RWPE2 (cell line): ENCODE measurements around the gene CINP.

Experiments
- ATAC-seq: fragments of 200-7000 bp; cut with Tn5 transposase; 3 replicates; pipeline ENCODE4 v1.9.1; 2021; ENCODE audit warnings: low read depth
- DNase-seq: peaks from one replicate; pipeline ENCODE4 v3.0.0-alpha.2; 2020; ENCODE audit warnings: low spot score
- H3K27ac ChIP-seq: fragments of 450-650 bp; 2 replicates; pipeline ENCODE4 v1.5.1; 2017; ENCODE audit warnings: mild to moderate bottlenecking; ENCODE audit not compliant: poor library complexity, severe bottlenecking
- H3K27me3 ChIP-seq: fragments of 250-450 bp; sonication (Bioruptor Pico); 2 replicates; pipeline ENCODE4 v1.5.1; 2021; ENCODE audit warnings: mild to moderate bottlenecking, moderate library complexity; ENCODE audit not compliant: insufficient read depth, poor library complexity, severe bottlenecking
- H3K36me3 ChIP-seq: fragments of 250-450 bp; sonication (Bioruptor Pico); 2 replicates; pipeline ENCODE4 v1.5.1; 2020; ENCODE audit warnings: low read depth, mild to moderate bottlenecking, moderate library complexity
- H3K4me1 ChIP-seq: fragments of 250-450 bp; sonication (Bioruptor Pico); 2 replicates; pipeline ENCODE4 v1.5.1; 2021; ENCODE audit warnings: mild to moderate bottlenecking, moderate library complexity; ENCODE audit not compliant: insufficient read depth, poor library complexity, severe bottlenecking
- H3K4me3 ChIP-seq: fragments of 250-450 bp; sonication (Bioruptor Pico); 2 replicates; pipeline ENCODE4 v1.5.1; 2021; ENCODE audit warnings: mild to moderate bottlenecking, moderate library complexity; ENCODE audit not compliant: severe bottlenecking
- H3K9me3 ChIP-seq: fragments of 250-450 bp; sonication (Bioruptor Pico); 2 replicates; pipeline ENCODE4 v1.5.1; 2021; ENCODE audit warnings: mild to moderate bottlenecking, moderate library complexity; ENCODE audit not compliant: severe bottlenecking
- CTCF ChIP-seq: fragments of 450-650 bp; IDR thresholded peaks from one replicate; pipeline ENCODE4 v1.5.1; 2017; ENCODE audit warnings: mild to moderate bottlenecking, moderate library complexity; ENCODE audit not compliant: poor library complexity, severe bottlenecking

CINP gene

GRCh38 chr14:102378830-102379229, 16.1 kb upstream of the CINP start:
- no peaks in the 10 kb centered on the region for H3K27me3 ChIP-seq
- H3K4me3 ChIP-seq, result no peak overlapping the region
- H3K36me3 ChIP-seq, result peaks cover 39% of the 10 kb centered on the region
- no peaks in the 10 kb centered on the region for H3K9me3 ChIP-seq
- ATAC-seq (no peak), DNase-seq (no peak)
- H3K27ac ChIP-seq, result no peak overlapping the region
- no peaks in the 10 kb centered on the region for H3K4me1 ChIP-seq
- TF ChIP-seq CTCF, result no peak

GRCh38 chr14:102377696-102378095, 15.0 kb upstream of the CINP start:
- no peaks in the 10 kb centered on the region for H3K27me3 ChIP-seq
- no peak overlapping the region for H3K4me3 ChIP-seq
- no peaks in the 10 kb centered on the region for H3K4me1 ChIP-seq
- TF ChIP-seq CTCF, result no peak
- H3K27ac ChIP-seq, result no peak overlapping the region
- no peaks in the 10 kb centered on the region for H3K9me3 ChIP-seq
- ATAC-seq (no peak), DNase-seq (no peak)
- peaks cover 39% of the 10 kb centered on the region for H3K36me3 ChIP-seq

- Histone ChIP-seq H3K36me3 (peaks cover 31% of the 10 kb centered on the region), H3K27ac (no peak overlapping the region), H3K4me3 (no peak overlapping the region), H3K4me1 (no peaks in the 10 kb centered on the region), H3K9me3 (no peaks in the 10 kb centered on the region), H3K27me3 (no peaks in the 10 kb centered on the region)
- ATAC-seq (no peak), DNase-seq (no peak)
- no peak for TF ChIP-seq CTCF
Measured at GRCh38 chr14:102375119-102375518, 12.4 kb upstream of the CINP start.

- no peak overlapping the region for H3K4me3 ChIP-seq
- peaks cover 31% of the 10 kb centered on the region for H3K36me3 ChIP-seq
- H3K4me1 ChIP-seq, result no peaks in the 10 kb centered on the region
- H3K27ac ChIP-seq, result no peak overlapping the region
- no peaks in the 10 kb centered on the region for H3K27me3 ChIP-seq
- ATAC-seq (no peak), DNase-seq (no peak)
- H3K9me3 ChIP-seq, result no peaks in the 10 kb centered on the region
- TF ChIP-seq CTCF, result no peak
Measured at GRCh38 chr14:102374264-102374663, 11.6 kb upstream of the CINP start.

GRCh38 chr14:102373110-102373509, 10.4 kb upstream of the CINP start:
- DNase-seq (no peak), ATAC-seq (no peak)
- no peak for TF ChIP-seq CTCF
- peaks cover 23% of the 10 kb centered on the region for H3K36me3 ChIP-seq
- no peaks in the 10 kb centered on the region for H3K9me3 ChIP-seq
- H3K4me1 ChIP-seq, result no peaks in the 10 kb centered on the region
- H3K27ac ChIP-seq, result no peak overlapping the region
- no peak overlapping the region for H3K4me3 ChIP-seq
- H3K27me3 ChIP-seq, result no peaks in the 10 kb centered on the region
